CD4-positive, alpha-beta T cell (primary cell): ENCODE results near the gene SRBD1. TPM values are rescaled to one million over a fixed set of nuclear protein-coding genes. Genes with fewer than 3 reads are reported as not detected.

Experiments used
- ATAC-seq: fragments of 200-7000 bp; cut with Tn5 transposase; one replicate; pipeline ENCODE4 v1.10.0; 2022; ENCODE audit warnings: mild to moderate bottlenecking; ENCODE audit not compliant: poor library complexity
- CTCF ChIA-PET: fragments of 350-600 bp; sonication (Branson Sonifier 250); formaldehyde crosslinking; loops from one replicate; lab custom pipeline; 2021; ENCODE audit warnings: antibody characterized with exemption, inconsistent platforms; lab: Charles Lee
- POLR2A ChIA-PET: fragments of 350-600 bp; sonication (Branson Sonifier 250); formaldehyde crosslinking; loops from one replicate; lab custom pipeline; 2021; ENCODE audit warnings: antibody characterized with exemption, inconsistent platforms; lab: Charles Lee
- DNase-seq, 14 experiments: peaks; one replicate each; pipeline ENCODE4 v3.0.0-alpha.2; 2013 to 2020; ENCODE audit warnings: mixed read lengths in 2 of 14
- H3K27ac ChIP-seq, 2 donors: one replicate each; pipeline versions ENCODE4 v1.5.1 to v1.7.0; 2013; ENCODE audit warnings: low read length in 2 of 2, low read depth in 1 of 2, mild to moderate bottlenecking in 1 of 2
- H3K27me3 ChIP-seq, 2 experiments: 1 replicate in 1 of 2; 2 replicates in 1 of 2; pipeline versions ENCODE4 v1.6.1 to v1.7.0; 2013; ENCODE audit warnings: low read length in 2 of 2, control low read depth in 1 of 2, mild to moderate bottlenecking in 1 of 2, moderate library complexity in 1 of 2; ENCODE audit not compliant: insufficient read depth in 2 of 2, control insufficient read depth in 1 of 2
- H3K36me3 ChIP-seq: one replicate; pipeline ENCODE4 v1.6.1; 2013; ENCODE audit warnings: low read length, control low read depth; ENCODE audit not compliant: insufficient read depth
- H3K4me1 ChIP-seq: one replicate; pipeline ENCODE4 v1.6.1; 2013; ENCODE audit warnings: low read length, control low read depth; ENCODE audit not compliant: insufficient read depth
- H3K4me3 ChIP-seq: one replicate; pipeline ENCODE4 v1.5.1; 2013; ENCODE audit warnings: mild to moderate bottlenecking, low read length, moderate library complexity
- H3K9me3 ChIP-seq, 2 experiments: 1 replicate in 1 of 2; 2 replicates in 1 of 2; pipeline versions ENCODE4 v1.6.1 to v1.7.0; 2013; ENCODE audit warnings: low read length in 2 of 2, mild to moderate bottlenecking in 2 of 2, control low read depth in 1 of 2, moderate library complexity in 1 of 2; ENCODE audit not compliant: control insufficient read depth in 1 of 2, insufficient read depth in 1 of 2
- H3K27ac Mint-ChIP-seq: one replicate; pipeline ENCODE4 v1.8.0; 2020; ENCODE audit warnings: mixed read lengths
- H3K27me3 Mint-ChIP-seq: one replicate; pipeline ENCODE4 v1.8.0; 2021; ENCODE audit warnings: mixed read lengths
- H3K36me3 Mint-ChIP-seq: one replicate; pipeline ENCODE4 v1.8.0; 2021; ENCODE audit warnings: low read depth, mixed read lengths
- H3K4me1 Mint-ChIP-seq: one replicate; pipeline ENCODE4 v1.8.0; 2021; ENCODE audit warnings: low read depth, mixed read lengths
- H3K4me3 Mint-ChIP-seq: one replicate; pipeline ENCODE4 v1.8.0; 2020; ENCODE audit warnings: mild to moderate bottlenecking, mixed read lengths
- H3K9me3 Mint-ChIP-seq: one replicate; pipeline ENCODE4 v1.8.0; 2020; ENCODE audit warnings: mixed read lengths
- CTCF ChIP-seq: fragments of 200-600 bp; IDR thresholded peaks from one replicate; pipeline ENCODE4 v1.8.0; 2022; ENCODE audit warnings: antibody characterized with exemption, mild to moderate bottlenecking
- intact Hi-C, 2 experiments: fragments of 100-400 bp; cut with DNase I in 1 of 2; cut with micrococcal nuclease in 1 of 2; formaldehyde crosslinking; loops; one replicate each; pipeline versions ENCODE4 v1.15.1 to v1.9.0; 2023 to 2025; cut with DNase I, micrococcal nuclease
- total RNA-seq, 174 experiments: library from RNA in 2 of 174; stranded (reverse) in 2 of 174; gene quantifications; one replicate each; pipeline ENCODE4 v1.2.3 and lab custom pipeline; 2021 to 2026

SRBD1 gene
- total RNA-seq, 2 experiments from 2014 or later: 14.2 to 16.0 TPM

GRCh38 chr2:45412754-45413379 lies 198.2 kb downstream of the SRBD1 start:
- Histone ChIP-seq H3K27me3 (no peaks in the 10 kb centered on the region), H3K4me3 (no peak overlapping the region), H3K4me1 (no peaks in the 10 kb centered on the region), H3K27ac (no peak overlapping the region), H3K9me3 (no peaks in the 10 kb centered on the region), H3K36me3 (peaks cover 13% of the 10 kb centered on the region)
- CTCF ChIA-PET: no interaction called here
- POLR2A ChIA-PET: interaction anchor here (0.6 kb wide), 1 partner anchor 189 kb away, joined by 3 read pairs; no protein-coding TSS in a partner anchor
- Mint-ChIP-seq H3K4me1 (no peaks in the 10 kb centered on the region), H3K4me3 (no peak overlapping the region), H3K36me3 (peaks cover 54% of the 10 kb centered on the region), H3K9me3 (no peaks in the 10 kb centered on the region), H3K27me3 (no peaks in the 10 kb centered on the region), H3K27ac (no peak overlapping the region)
- no peak for TF ChIP-seq CTCF
- intact Hi-C loops: no loop called here
- ATAC-seq (no peak), DNase-seq (no peak)

- POLR2A ChIA-PET: no interaction called here
- Mint-ChIP-seq H3K27ac (no peak overlapping the region), H3K9me3 (no peaks in the 10 kb centered on the region), H3K4me3 (no peak overlapping the region), H3K36me3 (peaks cover 46% of the 10 kb centered on the region), H3K27me3 (no peaks in the 10 kb centered on the region), H3K4me1 (no peaks in the 10 kb centered on the region)
- DNase-seq (no peak), ATAC-seq (no peak)
- Histone ChIP-seq H3K9me3 (no peaks in the 10 kb centered on the region), H3K27me3 (no peaks in the 10 kb centered on the region), H3K4me1 (no peaks in the 10 kb centered on the region), H3K4me3 (no peak overlapping the region), H3K36me3 (peaks cover 9% of the 10 kb centered on the region), H3K27ac (no peak overlapping the region)
- CTCF ChIA-PET: no interaction called here
- intact Hi-C loops: no loop called here
- no peak for TF ChIP-seq CTCF
Observed at GRCh38 chr2:45409677-45410076, 201.4 kb downstream of the SRBD1 start.

GRCh38 chr2:45406621-45407020 lies 204.4 kb downstream of the SRBD1 start:
- no peak overlapping the region for H3K27ac ChIP-seq
- Mint-ChIP-seq H3K9me3 (no peaks in the 10 kb centered on the region), H3K36me3 (peaks cover 43% of the 10 kb centered on the region), H3K4me1 (no peaks in the 10 kb centered on the region), H3K4me3 (no peak overlapping the region), H3K27ac (no peak overlapping the region), H3K27me3 (no peaks in the 10 kb centered on the region)
- H3K4me1 ChIP-seq: no peaks in the 10 kb centered on the region
- H3K27me3 ChIP-seq: no peaks in the 10 kb centered on the region
- no peak for ATAC-seq
- H3K9me3 ChIP-seq: no peaks in the 10 kb centered on the region
- no peak overlapping the region for H3K4me3 ChIP-seq
- intact Hi-C loops: no loop called here
- no peak for DNase-seq
- CTCF ChIA-PET: no interaction called here
- POLR2A ChIA-PET: no interaction called here
- no peaks in the 10 kb centered on the region for H3K36me3 ChIP-seq
- no peak for TF ChIP-seq CTCF
